Endothelial cell of umbilical vein (primary cell): ENCODE measurements around the gene MLIP.

Experiments used
- CTCF ChIP-seq, 2 donors: IDR thresholded peaks; 1 replicate in 1 of 2; 2 replicates in 1 of 2; pipeline ENCODE4 v1.5.1; 2011; ENCODE audit warnings: low read length in 2 of 2, mild to moderate bottlenecking in 2 of 2, moderate library complexity in 2 of 2, control low read depth in 1 of 2, inconsistent platforms in 1 of 2, low read depth in 1 of 2; ENCODE audit not compliant: insufficient read depth in 1 of 2; ENCODE audit errors: extremely low read depth in 1 of 2
- EZH2 ChIP-seq: IDR thresholded peaks from 2 replicates; pipeline ENCODE4 v1.6.1; 2012; ENCODE audit warnings: borderline replicate concordance, low read depth, mild to moderate bottlenecking, moderate library complexity, low read length, inconsistent platforms; ENCODE audit not compliant: severe bottlenecking
- FOS ChIP-seq: IDR thresholded peaks from 2 replicates; pipeline ENCODE4 v1.6.1; 2011; ENCODE audit warnings: mild to moderate bottlenecking, low read length, moderate library complexity, borderline replicate concordance; ENCODE audit not compliant: insufficient read depth
- GATA2 ChIP-seq: IDR thresholded peaks from 2 replicates; pipeline ENCODE4 v1.7.0; 2011; ENCODE audit warnings: low read depth, mild to moderate bottlenecking, moderate library complexity, mixed read lengths, low read length; ENCODE audit not compliant: insufficient read length, insufficient read depth
- MAX ChIP-seq: IDR thresholded peaks from 2 replicates; pipeline ENCODE4 v1.6.1; 2011; ENCODE audit not compliant: insufficient read depth, insufficient read length
- MYC ChIP-seq: IDR thresholded peaks from one replicate; pipeline ENCODE4 v1.6.1; 2011; ENCODE audit warnings: mild to moderate bottlenecking, low read depth, low read length
- POLR2A ChIP-seq: IDR thresholded peaks from 2 replicates; pipeline ENCODE4 v1.6.1; 2012; ENCODE audit warnings: low read depth, mild to moderate bottlenecking, control low read depth, low read length
- POLR2AphosphoS5 ChIP-seq: IDR thresholded peaks from 2 replicates; pipeline ENCODE4 v1.6.1; 2012; ENCODE audit warnings: low read depth, mild to moderate bottlenecking, control low read depth, low read length, moderate library complexity; ENCODE audit not compliant: insufficient read depth

- TF ChIP-seq POLR2AphosphoS5 = no peak
- TF ChIP-seq FOS = no peak
- no peak for TF ChIP-seq CTCF (IDR thresholded peaks at IDR 0.05; ENCODE audit: extremely low read depth in 1 of 2, insufficient read depth in 1 of 2, low read depth in 1 of 2, low read length in 2 of 2)
- TF ChIP-seq POLR2A = no peak
- no peak for TF ChIP-seq MYC
- no peak for TF ChIP-seq EZH2
- TF ChIP-seq MAX = no peak
- TF ChIP-seq GATA2 = no peak
Measured at GRCh38 chr6:54285595-54285994, 174.4 kb downstream of the MLIP start.
